ENCODE measurements around the gene PCSK9. TPM values are rescaled to one million over a fixed set of nuclear protein-coding genes. Genes with fewer than 3 reads are reported as not detected.

Gene PCSK9
- total RNA-seq, 4 donors from 2014 or later = 0.44 to 4.3 (median 2.5) TPM

- Histone ChIP-seq H3K27ac (no peak overlapping the region), H3K9me3 (no peaks in the 10 kb centered on the region), H3K4me1 (peaks cover 0 to under 1% (median 0%) of the 10 kb centered on the region in 4 donors), H3K4me3 (no peak overlapping the region), H3K27me3 (no peaks in the 10 kb centered on the region), H3K36me3 (no peaks in the 10 kb centered on the region)
- no peak for DNase-seq (ENCODE audit: low spot score in 2 of 2)
- no peak for TF ChIP-seq EP300 (IDR thresholded peaks at IDR 0.05)
- no peak for TF ChIP-seq POLR2A (IDR thresholded peaks at IDR 0.05)
- TF ChIP-seq CTCF (IDR thresholded peaks at IDR 0.05) = no peak
- WGBS, 2 donors = 88 to 91% methylated on average over 27 to 33 of the region's 42 CpGs
Observed at GRCh38 chr1:55055951-55056631, 16.7 kb downstream of the PCSK9 start.

GRCh38 chr1:55056632-55056992, 17.3 kb downstream of the PCSK9 start:
- Histone ChIP-seq H3K4me3 (no peak overlapping the region), H3K4me1 (peaks cover 0 to 4% (median 0%) of the 10 kb centered on the region in 4 donors), H3K27me3 (no peaks in the 10 kb centered on the region), H3K36me3 (no peaks in the 10 kb centered on the region), H3K27ac (no peak overlapping the region), H3K9me3 (no peaks in the 10 kb centered on the region)
- WGBS, 2 donors = 88 to 95% methylated on average over 19 to 20 of the region's 20 CpGs
- TF ChIP-seq CTCF (IDR thresholded peaks at IDR 0.05) (no peak), POLR2A (IDR thresholded peaks at IDR 0.05) (no peak), EP300 (IDR thresholded peaks at IDR 0.05) (no peak)
- DNase-seq (ENCODE audit: low spot score in 2 of 2) = no peak

- 88 to 94% methylated on average over 13 to 14 of the region's 15 CpGs for WGBS, 2 donors
- H3K4me3 ChIP-seq = no peak overlapping the region
- DNase-seq (ENCODE audit: low spot score in 2 of 2) = no peak
- peaks cover 0 to 4% (median 0%) of the 10 kb centered on the region in 4 donors for H3K4me1 ChIP-seq
- H3K9me3 ChIP-seq = no peaks in the 10 kb centered on the region
- no peaks in the 10 kb centered on the region for H3K27me3 ChIP-seq
- H3K27ac ChIP-seq = no peak overlapping the region
- TF ChIP-seq CTCF (IDR thresholded peaks at IDR 0.05) (no peak), EP300 (IDR thresholded peaks at IDR 0.05) (no peak), POLR2A (IDR thresholded peaks at IDR 0.05) (no peak)
- H3K36me3 ChIP-seq = no peaks in the 10 kb centered on the region
Observed at GRCh38 chr1:55057270-55057955, 18.1 kb downstream of the PCSK9 start.

- TF ChIP-seq POLR2A (IDR thresholded peaks at IDR 0.05) = no peak
Observed at GRCh38 chr1:55057956-55058298, 18.6 kb downstream of the PCSK9 start.

GRCh38 chr1:55059302-55060132, 20.2 kb downstream of the PCSK9 start:
- Histone ChIP-seq H3K4me3 (no peak overlapping the region), H3K36me3 (no peaks in the 10 kb centered on the region), H3K4me1 (peaks cover 0 to 10% (median 0%) of the 10 kb centered on the region in 4 donors), H3K9me3 (no peaks in the 10 kb centered on the region), H3K27me3 (no peaks in the 10 kb centered on the region), H3K27ac (no peak overlapping the region)
- DNase-seq (ENCODE audit: low spot score in 2 of 2) = no peak
- WGBS, 2 donors = 85 to 89% methylated on average over 13 to 14 of the region's 14 CpGs
- TF ChIP-seq CTCF (IDR thresholded peaks at IDR 0.05) (no peak), EP300 (IDR thresholded peaks at IDR 0.05) (no peak), POLR2A (IDR thresholded peaks at IDR 0.05) (no peak)

More at GRCh38 chr1:55057956-55058298, 18.6 kb downstream of the PCSK9 start:
- Histone ChIP-seq H3K4me1 (peaks cover 0 to 4% (median 0%) of the 10 kb centered on the region in 4 donors), H3K36me3 (no peaks in the 10 kb centered on the region), H3K27me3 (no peaks in the 10 kb centered on the region), H3K9me3 (no peaks in the 10 kb centered on the region), H3K27ac (no peak overlapping the region), H3K4me3 (no peak overlapping the region)
- WGBS, 2 donors = 86 to 94% methylated on average over 6 of the region's 6 CpGs
- no peak for DNase-seq (ENCODE audit: low spot score in 2 of 2)
